GM19240 (cell line): ENCODE measurements around the gene SEPHS1.
A peak's percentile ranks its signal among the peaks of the same experiment; 100 is the strongest.
"Not testable (repeated sequence)": the region's sequence is repeated elsewhere in the genome, so short reads cannot be mapped to it uniquely, and the experiment has no call there.

Source experiments
- DNase-seq: peaks from one replicate; pipeline ENCODE4 v3.0.0; 2011; ENCODE audit warnings: low spot score; ENCODE audit not compliant: insufficient read length

The SEPHS1 gene

DNA sequence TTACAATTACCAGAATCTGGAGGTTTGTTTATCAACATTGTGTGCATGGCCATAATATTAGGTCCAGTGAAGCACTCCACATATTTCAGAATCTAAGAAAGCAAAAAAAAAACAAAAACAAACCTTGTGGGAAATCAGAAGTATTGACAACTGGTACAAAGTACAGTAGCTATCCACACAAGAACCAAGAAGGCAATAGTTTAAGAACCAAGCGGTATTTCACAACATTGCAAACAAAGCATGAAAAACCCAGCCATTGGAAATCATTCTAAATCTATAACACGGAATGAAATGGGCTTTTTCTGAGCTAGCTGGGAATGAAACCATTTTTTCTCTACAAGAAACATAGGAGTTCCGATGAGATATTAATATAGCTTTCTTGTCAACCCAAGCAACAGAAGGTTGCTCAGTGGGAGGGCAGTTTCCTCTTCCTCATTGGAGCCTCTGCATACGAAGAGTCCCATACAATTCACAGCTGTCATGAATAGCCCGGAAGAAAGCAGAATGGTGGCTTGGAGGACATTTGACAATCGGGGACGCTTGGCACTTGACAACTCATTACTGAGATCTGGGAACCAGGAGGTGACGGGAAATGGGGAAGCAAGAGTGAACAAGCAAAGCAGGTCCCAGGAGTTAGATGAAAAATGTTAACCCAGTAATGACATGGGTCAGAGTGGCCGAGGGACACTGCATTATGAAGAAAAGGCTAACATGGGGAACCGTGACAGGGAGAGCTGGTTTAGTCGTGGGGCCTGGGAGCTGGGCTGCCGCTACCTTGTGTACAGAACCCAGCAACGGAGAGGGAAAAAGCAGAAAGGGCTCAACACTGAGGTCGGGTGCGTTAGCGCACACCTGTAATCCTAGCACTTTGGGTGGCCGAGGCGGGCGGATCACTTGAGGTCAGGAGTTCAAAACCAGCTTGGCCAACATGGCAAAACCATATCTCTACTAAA lies 56.0 kb downstream of the SEPHS1 start:
- DNase-seq: no peak

DNA sequence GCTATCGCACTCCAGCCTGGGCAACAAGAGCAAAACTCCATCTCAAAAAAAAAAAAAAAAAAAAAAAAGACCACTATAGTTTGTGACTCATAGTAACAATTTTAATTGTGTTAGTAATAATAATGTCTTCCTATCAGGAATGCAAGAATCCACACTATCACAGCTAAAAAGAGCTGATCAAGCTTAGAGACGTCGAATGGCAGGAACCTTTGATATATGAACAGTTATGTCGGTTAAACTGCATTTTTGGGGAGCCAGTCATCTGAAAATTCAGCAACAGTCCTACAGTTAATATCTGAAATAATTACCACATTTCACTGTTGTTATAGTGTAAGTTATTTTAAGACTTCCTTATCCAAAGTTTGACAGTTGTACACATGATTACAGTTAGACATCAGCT lies 57.0 kb downstream of the SEPHS1 start:
- DNase-seq: no peak

DNA sequence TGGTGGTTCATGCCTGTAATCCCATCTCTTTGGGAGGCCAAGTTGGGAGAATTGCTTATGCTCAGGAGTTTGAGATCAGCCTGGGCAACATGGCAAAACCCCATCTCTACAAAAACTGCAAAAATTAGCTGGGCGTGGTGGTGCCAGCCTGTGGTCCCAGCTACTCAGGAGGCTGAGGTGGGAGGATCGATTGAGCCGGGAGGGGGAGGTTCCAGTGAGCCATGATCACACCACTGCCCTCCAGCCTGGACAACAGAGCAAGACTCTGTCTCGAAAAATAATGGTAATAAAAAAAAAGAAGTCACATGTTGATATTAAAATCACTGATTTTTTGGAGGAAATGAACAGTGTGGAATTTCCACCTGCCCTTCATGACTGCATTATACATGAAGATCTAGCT lies 64.0 kb downstream of the SEPHS1 start:
- DNase-seq: no peak

DNA sequence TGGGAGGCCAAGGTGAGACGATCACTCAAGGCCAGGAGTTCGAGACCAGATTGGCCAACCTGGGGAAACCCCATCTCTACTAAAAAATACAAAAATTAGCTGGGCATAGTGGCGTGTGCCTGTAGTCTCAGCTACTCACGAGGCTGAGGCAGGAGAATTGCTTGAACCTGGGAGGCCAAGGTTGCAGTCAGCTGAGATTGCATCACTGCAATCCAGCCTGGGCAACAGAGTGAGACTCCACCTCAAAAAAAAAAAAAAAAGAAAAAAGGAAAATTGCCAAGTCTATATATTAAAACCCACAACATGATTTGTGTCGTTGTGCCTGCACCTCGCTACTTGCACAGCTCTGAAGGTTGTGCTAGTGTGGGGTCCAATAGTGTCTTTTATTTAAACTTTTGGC lies 65.7 kb downstream of the SEPHS1 start:
- DNase-seq: not testable (repeated sequence)

DNA sequence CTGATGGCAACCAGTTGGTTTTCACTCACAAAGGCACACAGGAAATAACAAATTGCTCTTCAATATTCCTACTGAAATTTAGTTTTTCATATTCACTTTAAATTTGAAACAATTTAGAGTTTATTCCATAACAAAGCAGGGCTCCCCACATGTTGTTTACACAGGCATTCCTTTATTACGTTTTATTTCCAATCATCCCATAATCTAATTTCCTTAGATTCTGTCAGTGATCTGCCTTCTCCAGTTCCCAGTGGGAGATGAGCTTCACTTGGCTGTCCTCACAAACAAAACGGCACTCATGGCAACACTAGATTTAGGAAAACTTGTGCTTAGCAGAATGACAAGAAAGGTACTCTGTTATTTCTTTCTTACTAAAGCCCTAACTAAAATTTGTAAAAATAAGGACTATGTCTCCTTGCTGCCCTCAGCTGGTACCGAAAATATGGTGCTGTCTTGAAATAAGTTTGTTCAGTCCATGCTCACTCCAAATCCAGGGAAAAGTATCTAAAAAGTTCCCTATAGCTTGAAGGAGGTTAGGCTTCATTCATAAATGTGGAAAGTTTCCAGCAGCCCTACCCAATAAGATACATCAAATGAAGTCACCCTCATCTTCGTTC lies 71.2 kb downstream of the SEPHS1 start:
- no peak for DNase-seq

DNA sequence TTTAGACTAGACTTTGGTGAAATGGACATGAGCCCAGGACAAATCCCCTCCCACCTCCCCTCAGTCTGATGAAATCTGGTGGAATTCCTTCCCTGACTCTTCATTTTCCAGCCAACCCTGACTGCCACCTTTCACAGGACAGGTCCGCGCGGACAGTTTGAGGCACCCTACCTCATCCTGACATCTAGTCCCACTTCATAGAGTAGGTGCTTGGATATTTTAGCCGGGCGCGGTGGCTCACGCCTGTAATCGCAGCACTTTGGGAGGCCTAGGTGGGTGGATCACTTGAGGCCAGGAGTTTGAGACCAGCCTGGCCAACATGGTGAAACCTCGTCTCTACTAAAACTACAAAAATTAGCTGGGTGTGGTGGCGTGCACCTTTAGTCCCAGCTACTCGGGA lies 71.9 kb downstream of the SEPHS1 start:
- not testable (repeated sequence) for DNase-seq

DNA sequence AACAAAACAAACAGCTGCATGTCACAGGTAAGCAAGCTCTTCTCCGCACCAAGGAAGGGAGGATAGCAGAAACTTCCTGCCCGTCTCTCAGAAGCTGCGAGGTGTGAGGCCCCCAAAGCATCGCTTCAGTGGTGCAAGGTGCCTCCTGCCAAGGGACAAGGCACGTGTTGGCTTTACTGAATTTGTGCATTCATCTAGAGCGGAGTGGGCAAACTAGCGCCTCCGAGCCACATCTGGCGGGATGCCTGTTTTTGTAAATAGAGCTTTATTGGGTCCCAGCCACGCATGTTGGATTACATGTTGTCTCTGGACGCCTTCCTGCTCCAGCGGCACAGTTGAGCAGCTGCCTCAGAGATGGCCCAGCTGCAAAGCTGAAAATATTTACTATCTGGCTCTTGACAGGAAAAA lies 75.9 kb downstream of the SEPHS1 start:
- no peak for DNase-seq

DNA sequence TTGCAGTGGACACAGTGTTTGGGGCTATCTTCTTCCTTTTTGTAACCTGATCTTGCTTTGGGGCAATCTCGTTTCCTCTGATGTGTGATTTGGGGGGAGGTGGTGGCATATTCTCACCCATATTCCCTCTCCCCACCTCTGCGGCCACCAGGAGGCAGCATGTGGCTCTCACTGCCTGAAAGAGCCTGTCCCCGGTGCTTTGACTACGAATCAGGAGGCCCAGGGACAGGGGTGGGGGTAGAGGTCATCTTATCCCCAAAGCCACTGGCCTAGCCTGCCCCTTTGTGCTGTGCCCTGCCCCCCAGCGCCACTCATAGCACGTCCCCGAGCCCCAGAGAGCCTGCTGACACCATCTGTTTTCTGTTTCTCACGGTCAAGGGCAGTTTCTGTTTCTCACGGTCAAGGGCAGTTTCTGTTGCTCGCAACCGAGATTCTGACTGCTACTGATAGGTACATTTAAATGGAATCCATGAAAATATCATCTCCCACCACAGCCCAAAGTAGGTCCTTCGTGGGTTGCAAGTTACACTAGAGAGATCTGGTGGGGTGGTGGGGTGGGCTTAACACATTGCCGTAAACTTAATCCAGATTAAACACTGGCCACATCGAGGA lies 76.4 kb downstream of the SEPHS1 start:
- DNase-seq: peak; percentile 68

DNA sequence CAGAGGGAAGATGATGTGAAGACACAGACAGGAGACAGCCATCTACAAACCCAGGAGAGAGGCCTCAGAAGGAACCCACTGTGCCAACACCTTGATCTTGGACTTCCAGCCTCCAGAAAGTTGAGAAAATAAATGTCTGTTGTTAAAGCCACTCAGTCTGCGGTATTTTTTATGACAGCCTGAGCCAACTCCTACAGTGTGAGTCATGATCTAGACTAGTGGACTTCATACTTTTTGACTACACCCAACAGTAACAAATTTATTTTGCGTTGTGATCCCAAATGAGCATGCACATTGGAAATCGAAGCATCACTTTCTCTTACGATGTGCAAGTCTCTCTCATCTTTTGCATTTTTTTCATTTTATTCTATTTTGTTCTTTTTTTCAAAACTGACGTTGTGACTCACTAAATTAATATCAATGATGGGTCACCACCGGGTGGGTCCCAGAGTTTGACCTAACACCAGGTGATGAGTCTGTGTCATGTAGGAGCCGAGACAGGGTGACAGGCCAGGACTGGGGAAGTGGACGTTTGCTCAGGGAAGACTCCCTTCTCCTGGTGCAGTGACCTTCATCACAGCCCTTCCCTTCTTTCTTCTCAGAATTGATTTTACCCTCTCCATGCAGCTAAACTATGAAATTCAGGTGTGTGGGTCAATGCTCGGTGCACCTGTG lies 77.1 kb downstream of the SEPHS1 start:
- DNase-seq: no peak

DNA sequence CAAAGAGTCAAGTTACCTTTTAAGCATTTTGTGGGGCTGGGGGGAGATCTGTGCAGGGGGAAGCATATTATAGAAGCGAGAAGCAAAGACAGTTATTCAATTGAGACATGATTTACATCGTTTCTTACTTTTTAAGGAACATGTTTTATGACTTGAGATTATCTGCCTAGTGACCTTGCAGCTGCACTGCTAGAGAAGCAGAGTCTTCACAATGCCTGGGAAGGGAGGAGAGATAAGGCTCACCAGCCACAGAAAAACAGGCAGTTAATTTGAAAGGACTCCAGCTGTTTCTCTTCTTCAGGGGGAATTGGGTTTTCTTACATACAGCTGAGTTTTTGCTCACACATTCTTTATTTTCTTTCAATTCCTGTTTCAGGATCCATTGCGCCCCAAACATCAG lies 79.3 kb downstream of the SEPHS1 start:
- DNase-seq: no peak

DNA sequence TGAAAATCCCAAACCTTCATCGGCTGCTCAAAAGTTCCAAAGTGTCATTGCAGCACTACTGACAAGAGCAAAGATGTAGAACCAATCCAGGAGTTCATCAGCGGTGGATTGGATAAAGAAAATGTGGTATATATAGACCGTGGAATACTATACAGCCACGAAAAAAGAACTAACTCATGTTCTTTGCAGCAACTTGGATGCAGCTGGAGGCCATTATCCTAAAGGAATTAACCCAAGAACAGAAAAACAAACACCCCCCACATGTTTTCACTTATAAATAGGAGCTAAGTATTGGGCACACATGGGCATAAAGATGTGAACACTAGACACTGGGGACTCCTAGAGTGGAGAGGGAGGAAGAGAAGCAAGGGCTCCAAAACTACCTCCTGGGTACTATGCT lies 79.8 kb downstream of the SEPHS1 start:
- no peak for DNase-seq
